GM12801 (cell line): ENCODE measurements around the gene USP25.

Experiments used
- TF ChIP-seq, protein P1 (sequence below): IDR thresholded peaks from one replicate; pipeline ENCODE4 v1.5.1; 2011; ENCODE audit warnings: control low read depth; ENCODE audit not compliant: insufficient read length; ENCODE audit errors: extremely low read depth

The USP25 gene

DNA sequence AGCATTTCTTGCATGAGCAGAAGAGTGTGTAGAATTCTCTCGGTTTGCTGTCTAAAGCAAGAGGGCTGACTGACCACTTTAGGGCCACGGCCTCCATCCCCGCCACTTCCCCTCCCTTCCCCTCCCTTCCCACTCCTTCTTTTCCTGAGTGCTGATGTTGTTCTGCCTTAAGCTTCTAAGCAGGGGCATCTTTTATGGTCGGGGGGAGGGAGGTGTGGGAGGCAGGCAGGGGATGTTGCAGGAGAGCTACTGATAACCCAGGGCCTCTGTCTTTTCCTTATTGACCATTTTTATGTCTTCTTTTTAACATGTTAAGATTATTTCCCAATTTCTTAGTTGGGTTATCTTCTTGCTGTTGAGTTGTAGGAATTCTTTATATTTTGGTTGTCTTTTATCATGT is 15.1 kb downstream of the USP25 start:
- TF ChIP-seq, protein P1, sequence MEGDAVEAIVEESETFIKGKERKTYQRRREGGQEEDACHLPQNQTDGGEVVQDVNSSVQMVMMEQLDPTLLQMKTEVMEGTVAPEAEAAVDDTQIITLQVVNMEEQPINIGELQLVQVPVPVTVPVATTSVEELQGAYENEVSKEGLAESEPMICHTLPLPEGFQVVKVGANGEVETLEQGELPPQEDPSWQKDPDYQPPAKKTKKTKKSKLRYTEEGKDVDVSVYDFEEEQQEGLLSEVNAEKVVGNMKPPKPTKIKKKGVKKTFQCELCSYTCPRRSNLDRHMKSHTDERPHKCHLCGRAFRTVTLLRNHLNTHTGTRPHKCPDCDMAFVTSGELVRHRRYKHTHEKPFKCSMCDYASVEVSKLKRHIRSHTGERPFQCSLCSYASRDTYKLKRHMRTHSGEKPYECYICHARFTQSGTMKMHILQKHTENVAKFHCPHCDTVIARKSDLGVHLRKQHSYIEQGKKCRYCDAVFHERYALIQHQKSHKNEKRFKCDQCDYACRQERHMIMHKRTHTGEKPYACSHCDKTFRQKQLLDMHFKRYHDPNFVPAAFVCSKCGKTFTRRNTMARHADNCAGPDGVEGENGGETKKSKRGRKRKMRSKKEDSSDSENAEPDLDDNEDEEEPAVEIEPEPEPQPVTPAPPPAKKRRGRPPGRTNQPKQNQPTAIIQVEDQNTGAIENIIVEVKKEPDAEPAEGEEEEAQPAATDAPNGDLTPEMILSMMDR = no peak

DNA sequence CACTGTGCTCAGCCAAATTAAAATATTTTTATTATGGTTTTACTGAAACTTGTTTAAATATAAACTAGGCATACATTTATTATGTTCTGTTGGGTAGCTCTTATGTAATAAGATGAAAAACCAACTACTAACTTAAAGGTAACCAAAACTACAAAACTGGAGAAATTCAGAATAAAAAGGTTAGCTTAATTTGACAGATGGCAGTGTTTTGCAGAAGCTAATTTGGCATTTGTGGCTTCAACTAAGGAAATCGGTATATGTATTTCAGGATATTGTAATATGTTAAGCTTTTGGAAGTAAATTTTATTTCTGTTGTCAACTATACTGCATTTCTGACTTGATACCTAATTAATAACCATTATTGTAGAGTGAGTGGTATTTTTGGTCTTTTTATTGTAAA is 18.8 kb downstream of the USP25 start:
- TF ChIP-seq, protein P1 = no peak

DNA sequence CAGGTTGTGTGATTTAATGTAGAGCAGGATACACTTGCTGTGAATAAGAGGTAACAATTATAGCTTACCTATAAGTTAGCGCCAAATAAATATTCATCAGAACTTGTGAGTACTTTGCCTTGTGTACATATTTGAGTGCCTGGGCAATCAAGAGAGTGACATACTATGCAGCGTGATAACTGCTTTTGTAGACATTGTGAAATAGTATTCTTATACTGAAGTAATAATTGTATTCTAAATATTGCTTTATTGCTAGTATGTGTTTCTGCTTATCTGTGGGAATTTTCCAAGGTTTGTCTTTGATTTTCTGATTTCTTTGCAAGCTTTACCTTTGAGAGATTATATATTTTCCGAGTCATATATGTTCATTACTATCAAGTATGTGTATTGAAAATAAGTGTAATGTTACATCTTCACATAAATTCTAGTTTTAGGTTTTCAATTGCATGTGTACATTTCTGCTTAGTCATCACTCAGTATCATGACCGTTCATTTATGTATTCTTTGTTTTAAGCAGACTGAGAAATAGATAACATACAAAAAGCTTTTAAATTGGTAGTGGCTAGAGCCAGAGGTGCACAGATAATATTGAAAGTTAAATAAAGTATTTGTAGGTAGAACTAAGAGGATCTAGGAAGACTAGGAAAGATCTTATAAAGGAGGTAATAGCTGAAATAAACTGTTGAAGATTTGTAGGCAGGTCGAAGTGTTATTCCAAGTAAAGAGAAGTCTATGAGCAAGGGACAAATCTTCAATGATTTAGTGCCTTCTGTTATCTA is 19.5 kb downstream of the USP25 start:
- TF ChIP-seq, protein P1 = no peak

DNA sequence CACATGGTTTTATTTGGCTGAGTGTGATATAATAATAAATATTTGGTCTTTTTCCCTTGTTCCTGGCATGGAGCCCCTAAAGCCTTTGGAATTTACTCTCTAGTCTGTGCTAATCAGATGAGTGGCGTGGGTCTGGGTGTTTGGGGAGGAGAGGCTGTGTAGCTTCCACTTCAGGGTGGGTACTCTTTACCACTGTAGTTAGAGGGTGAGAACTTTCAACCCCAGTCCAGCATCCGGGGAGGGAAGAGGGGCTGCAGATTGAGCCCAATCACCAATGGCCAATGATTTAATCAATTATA is 20.0 kb downstream of the USP25 start:
- TF ChIP-seq, protein P1 = no peak

DNA sequence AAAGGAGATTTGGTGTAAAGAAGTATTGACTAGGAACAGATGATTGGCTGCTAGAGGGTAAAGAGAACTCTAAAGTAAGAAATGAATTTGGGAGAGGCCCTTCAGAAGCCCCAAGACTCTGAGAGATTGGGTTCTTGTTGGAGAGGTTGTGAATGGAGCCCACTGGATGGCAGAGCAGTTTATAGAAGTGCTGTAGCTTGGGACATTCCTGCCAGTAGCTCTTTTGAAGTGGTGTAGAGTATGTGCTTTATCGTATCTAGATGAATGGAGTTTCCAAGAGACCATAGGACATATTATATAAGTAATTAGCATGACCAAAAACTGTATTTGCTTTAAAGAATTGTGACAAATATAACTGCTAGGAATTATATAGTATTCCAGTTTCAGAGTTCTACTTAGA is 21.3 kb downstream of the USP25 start:
- TF ChIP-seq, protein P1 = no peak

DNA sequence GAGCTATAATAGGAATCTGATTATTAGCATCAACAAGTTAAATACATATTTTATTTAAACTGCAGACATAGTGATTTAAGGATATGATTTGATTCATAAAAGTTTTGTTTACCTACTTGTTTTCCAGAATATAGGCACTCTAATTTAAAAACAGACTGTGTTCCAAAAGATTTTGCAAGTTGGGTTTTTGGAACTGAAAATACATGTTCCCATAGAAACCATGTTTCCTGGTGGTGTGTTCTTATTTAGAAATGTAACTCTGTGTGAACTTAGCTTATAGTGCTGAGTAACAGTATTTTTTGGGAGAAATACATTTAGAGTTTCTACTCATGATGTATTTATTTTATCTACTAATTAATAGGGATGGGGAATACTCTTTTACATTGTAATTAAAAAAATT is 21.8 kb downstream of the USP25 start:
- TF ChIP-seq, protein P1 = no peak

DNA sequence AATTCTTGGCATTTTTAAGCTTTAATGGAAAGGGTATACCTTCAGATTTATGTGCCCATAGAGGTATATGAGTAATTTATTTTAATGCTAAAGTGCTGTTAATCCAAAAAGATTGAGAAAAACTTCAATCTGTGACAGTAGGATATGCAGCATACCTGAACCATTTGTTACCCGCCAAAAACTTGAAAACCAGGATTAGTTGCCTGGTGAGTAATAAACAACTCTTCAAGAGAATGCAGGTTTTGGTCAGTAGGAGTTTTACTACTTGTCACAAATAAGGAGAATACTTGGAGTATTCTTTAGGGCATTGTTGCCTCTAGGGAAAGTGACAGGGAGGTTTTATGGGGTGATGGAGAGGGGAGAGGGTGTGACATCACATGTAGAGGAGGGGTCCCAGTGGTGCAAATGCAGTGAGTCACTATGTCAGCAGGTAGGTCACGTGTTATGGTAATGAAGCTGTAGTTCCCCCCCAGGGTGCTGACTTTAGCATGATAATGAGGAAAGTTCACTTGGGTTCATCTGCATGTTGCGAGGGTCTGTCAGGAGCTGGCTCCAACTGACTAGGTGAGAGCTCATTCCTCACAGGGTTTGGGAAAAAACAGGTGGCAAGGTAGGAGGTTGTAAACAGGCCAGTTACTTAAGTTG is 23.1 kb downstream of the USP25 start:
- TF ChIP-seq, protein P1 = no peak
